Vagina (tissue), 2 donors: ENCODE results near the gene DNM3. TPM values are rescaled to one million over a fixed set of nuclear protein-coding genes. Genes with fewer than 3 reads are reported as not detected.

Experiments
- DNase-seq, 2 donors: peaks; one replicate each; pipeline ENCODE4 v3.0.0-alpha.2; 2017; ENCODE audit errors: extremely low spot score in 2 of 2
- H3K27ac ChIP-seq: fragments of 200-600 bp; sonication (generic); one replicate; pipeline ENCODE4 v1.5.1; 2019
- H3K27me3 ChIP-seq: fragments of 200-600 bp; sonication (generic); one replicate; pipeline ENCODE4 v1.5.1; 2019
- H3K36me3 ChIP-seq, 2 donors: fragments of 200-600 bp; sonication (generic); one replicate each; pipeline ENCODE4 v1.5.1; 2017 to 2019
- H3K4me1 ChIP-seq: fragments of 200-600 bp; sonication (generic); one replicate; pipeline ENCODE4 v1.5.1; 2019
- H3K4me3 ChIP-seq, 2 donors: fragments of 200-600 bp; sonication (generic); 1 replicate in 1 of 2; 2 replicates in 1 of 2; pipeline ENCODE4 v1.5.1; 2016 to 2019
- H3K9me3 ChIP-seq: fragments of 200-600 bp; sonication (generic); one replicate; pipeline ENCODE4 v1.5.1; 2019
- POLR2A ChIP-seq, 2 donors: fragments of 450-650 bp; IDR thresholded peaks; one replicate each; pipeline ENCODE4 v1.6.1; 2017; ENCODE audit warnings: antibody characterized with exemption in 2 of 2, mild to moderate bottlenecking in 2 of 2, moderate library complexity in 2 of 2
- POLR2AphosphoS5 ChIP-seq, 2 donors: sonication (generic); formaldehyde crosslinking; IDR thresholded peaks; one replicate each; pipeline ENCODE4 v1.9.0; 2017; ENCODE audit warnings: antibody characterized with exemption in 2 of 2, mild to moderate bottlenecking in 2 of 2, low read depth in 1 of 2; ENCODE audit not compliant: insufficient read depth in 1 of 2
- intact Hi-C: fragments of 100-400 bp; cut with DNase I; formaldehyde crosslinking; loops from one replicate; pipeline ENCODE4 v1.15.1; 2023
- total RNA-seq: library from RNA; depleted of rRNA; stranded (reverse); fragments of >200 nt; gene quantifications from one replicate; pipeline ENCODE4 v1.2.3, GENCODE V29; 2016
- TF ChIP-seq, protein P1 (sequence below), 3 experiments: fragments of 450-650 bp in 2 of 3; fragments of 200-600 bp in 1 of 3; sonication (generic) in 1 of 3; IDR thresholded peaks; one replicate each; pipeline ENCODE4 v1.5.1; 2017 to 2019; ENCODE audit warnings: antibody characterized with exemption in 3 of 3, mild to moderate bottlenecking in 2 of 3, moderate library complexity in 2 of 3

Gene DNM3
- total RNA-seq, 1 donor from 2014 or later = 15.5 TPM

DNA sequence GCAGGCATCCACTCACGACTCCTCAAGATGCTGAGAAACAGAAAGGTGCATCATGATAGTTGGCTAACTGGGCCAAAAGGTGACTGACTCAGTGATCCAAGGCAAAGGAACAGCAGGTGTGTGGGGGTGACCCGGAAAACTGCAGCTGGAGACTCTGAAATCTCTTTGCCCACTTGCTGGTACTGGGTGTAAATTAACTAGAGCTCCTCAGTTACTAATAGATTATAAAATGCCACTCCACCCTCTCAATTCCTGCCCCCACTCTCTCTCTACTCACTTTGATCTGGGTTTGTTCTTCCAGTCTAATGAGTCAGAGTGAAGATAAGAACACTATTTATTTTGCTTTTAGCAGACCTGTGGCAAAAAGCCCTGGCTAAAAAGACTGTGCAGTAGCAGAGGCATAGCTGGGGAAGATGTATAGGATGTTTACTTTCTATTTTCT, 609.7 kb downstream of the DNM3 start:
- no peaks in the 10 kb centered on the region for H3K4me1 ChIP-seq
- no peak for DNase-seq
- TF ChIP-seq POLR2A (IDR thresholded peaks at IDR 0.05) (no peak), POLR2AphosphoS5 (IDR thresholded peaks at IDR 0.05; ENCODE audit: insufficient read depth in 1 of 2, low read depth in 1 of 2) (no peak)
- TF ChIP-seq, protein P1, sequence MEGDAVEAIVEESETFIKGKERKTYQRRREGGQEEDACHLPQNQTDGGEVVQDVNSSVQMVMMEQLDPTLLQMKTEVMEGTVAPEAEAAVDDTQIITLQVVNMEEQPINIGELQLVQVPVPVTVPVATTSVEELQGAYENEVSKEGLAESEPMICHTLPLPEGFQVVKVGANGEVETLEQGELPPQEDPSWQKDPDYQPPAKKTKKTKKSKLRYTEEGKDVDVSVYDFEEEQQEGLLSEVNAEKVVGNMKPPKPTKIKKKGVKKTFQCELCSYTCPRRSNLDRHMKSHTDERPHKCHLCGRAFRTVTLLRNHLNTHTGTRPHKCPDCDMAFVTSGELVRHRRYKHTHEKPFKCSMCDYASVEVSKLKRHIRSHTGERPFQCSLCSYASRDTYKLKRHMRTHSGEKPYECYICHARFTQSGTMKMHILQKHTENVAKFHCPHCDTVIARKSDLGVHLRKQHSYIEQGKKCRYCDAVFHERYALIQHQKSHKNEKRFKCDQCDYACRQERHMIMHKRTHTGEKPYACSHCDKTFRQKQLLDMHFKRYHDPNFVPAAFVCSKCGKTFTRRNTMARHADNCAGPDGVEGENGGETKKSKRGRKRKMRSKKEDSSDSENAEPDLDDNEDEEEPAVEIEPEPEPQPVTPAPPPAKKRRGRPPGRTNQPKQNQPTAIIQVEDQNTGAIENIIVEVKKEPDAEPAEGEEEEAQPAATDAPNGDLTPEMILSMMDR (IDR thresholded peaks at IDR 0.05) = no peak
- H3K9me3 ChIP-seq = no peaks in the 10 kb centered on the region
- intact Hi-C loops = no loop called here
- H3K4me3 ChIP-seq = no peak overlapping the region
- no peaks in the 10 kb centered on the region for H3K27me3 ChIP-seq
- H3K36me3 ChIP-seq = no peaks in the 10 kb centered on the region
- no peak overlapping the region for H3K27ac ChIP-seq

DNA sequence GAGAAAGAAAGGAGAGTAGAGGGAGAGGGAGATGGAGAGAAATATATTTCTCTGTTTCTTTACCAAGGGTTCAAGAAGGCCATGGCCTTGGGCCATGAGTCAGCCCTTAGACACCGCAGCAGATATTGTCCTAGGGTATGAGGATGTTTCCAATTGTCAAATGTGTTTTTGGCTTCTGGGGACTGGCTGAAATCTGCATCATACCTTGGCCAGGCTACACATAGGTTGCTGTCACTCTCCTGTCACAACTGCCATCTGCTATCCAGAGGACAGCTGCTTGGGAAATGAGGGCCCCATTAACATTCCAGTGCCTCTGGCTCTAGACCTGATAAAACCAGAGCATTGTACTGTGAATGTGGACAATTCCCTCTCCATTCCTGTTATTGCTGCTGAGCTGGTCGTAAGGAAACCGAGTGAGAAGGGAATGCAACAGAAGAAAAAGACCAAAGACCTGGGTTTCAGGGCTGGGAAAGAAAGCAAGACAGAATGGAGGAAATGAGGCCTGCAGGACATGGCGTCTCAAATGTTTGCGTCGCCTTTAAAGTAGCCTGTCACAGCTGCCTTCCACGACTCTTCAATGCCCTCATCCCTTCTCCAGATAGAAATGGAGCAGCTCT, 611.3 kb downstream of the DNM3 start:
- no peak for DNase-seq
- intact Hi-C loops = no loop called here
- H3K27ac ChIP-seq = no peak overlapping the region
- H3K4me3 ChIP-seq = no peak overlapping the region
- H3K4me1 ChIP-seq = no peaks in the 10 kb centered on the region
- no peaks in the 10 kb centered on the region for H3K27me3 ChIP-seq
- TF ChIP-seq, protein P1 (IDR thresholded peaks at IDR 0.05) = no peak
- TF ChIP-seq POLR2AphosphoS5 (IDR thresholded peaks at IDR 0.05; ENCODE audit: insufficient read depth in 1 of 2, low read depth in 1 of 2) (no peak), POLR2A (IDR thresholded peaks at IDR 0.05) (no peak)
- H3K36me3 ChIP-seq = no peaks in the 10 kb centered on the region
- no peaks in the 10 kb centered on the region for H3K9me3 ChIP-seq

DNA sequence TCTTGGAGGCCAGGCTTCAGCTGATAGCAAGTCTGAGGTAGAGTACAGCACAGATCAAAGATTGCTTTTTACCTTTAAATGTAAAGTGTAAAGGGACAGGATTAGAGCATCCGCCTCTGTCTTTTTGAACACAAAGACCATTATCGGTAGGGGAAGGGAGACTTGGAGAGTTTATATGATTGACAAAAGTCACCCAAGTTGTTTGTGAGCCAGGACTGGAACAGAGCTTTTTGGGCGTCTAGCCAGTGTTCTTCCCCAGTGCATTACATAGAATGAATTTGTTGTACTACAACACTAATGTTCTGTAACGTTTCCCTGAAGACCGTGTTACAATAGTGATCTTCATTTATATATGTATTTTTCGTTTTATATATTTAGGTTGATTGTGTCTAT, 611.9 kb downstream of the DNM3 start:
- intact Hi-C loops = no loop called here
- Histone ChIP-seq H3K27me3 (no peaks in the 10 kb centered on the region), H3K27ac (no peak overlapping the region), H3K36me3 (no peaks in the 10 kb centered on the region), H3K4me1 (no peaks in the 10 kb centered on the region), H3K9me3 (no peaks in the 10 kb centered on the region), H3K4me3 (no peak overlapping the region)
- no peak for DNase-seq
- no peak for TF ChIP-seq POLR2A (IDR thresholded peaks at IDR 0.05)
- no peak for TF ChIP-seq POLR2AphosphoS5 (IDR thresholded peaks at IDR 0.05; ENCODE audit: insufficient read depth in 1 of 2, low read depth in 1 of 2)
- TF ChIP-seq, protein P1 (IDR thresholded peaks at IDR 0.05) = no peak

DNA sequence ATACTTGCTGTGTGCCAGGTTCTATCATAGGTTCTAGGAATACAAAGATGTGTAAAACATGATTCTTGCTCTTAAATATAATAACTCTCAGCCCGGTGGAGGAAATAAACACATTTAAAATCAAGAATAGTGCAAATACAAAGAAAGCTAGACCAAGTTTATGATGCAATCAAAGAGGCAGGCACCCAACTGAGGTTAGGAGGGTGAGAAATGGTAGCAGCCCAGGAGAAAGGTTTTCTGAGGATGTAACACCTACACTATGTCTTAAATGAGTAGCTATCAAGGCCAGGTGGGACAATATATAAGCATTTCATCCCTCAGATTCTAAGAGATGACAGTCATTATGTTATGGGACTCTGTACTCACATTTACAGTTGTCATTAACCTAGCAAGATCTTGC, 612.3 kb downstream of the DNM3 start:
- Histone ChIP-seq H3K4me1 (no peaks in the 10 kb centered on the region), H3K36me3 (no peaks in the 10 kb centered on the region), H3K9me3 (no peaks in the 10 kb centered on the region), H3K27ac (no peak overlapping the region), H3K4me3 (no peak overlapping the region), H3K27me3 (no peaks in the 10 kb centered on the region)
- DNase-seq = no peak
- TF ChIP-seq POLR2AphosphoS5 (IDR thresholded peaks at IDR 0.05; ENCODE audit: insufficient read depth in 1 of 2, low read depth in 1 of 2) = no peak
- TF ChIP-seq, protein P1 (IDR thresholded peaks at IDR 0.05) = no peak
- no peak for TF ChIP-seq POLR2A (IDR thresholded peaks at IDR 0.05)
- intact Hi-C loops = no loop called here

DNA sequence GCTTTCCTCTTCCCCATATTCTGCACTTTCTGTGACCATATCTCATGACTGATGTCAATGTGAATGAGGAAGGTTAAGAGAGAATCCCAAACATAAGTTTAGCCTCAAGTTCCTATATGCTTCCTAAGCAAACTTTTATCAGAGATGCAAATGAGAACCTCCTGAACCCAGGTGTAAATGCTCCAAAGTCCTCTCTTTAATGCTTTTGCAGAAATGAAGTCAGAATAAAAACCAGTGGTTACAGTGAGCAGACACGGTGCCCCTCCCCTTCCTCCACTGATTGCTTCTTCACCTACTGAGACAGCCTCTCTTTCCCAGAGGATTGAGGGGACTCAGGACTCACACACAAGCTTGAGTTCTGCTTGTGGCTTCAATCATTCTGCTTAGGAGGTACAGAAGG, 614.2 kb downstream of the DNM3 start:
- intact Hi-C loops = no loop called here
- no peaks in the 10 kb centered on the region for H3K4me1 ChIP-seq
- no peak overlapping the region for H3K4me3 ChIP-seq
- H3K9me3 ChIP-seq = no peaks in the 10 kb centered on the region
- no peaks in the 10 kb centered on the region for H3K36me3 ChIP-seq
- TF ChIP-seq POLR2A (IDR thresholded peaks at IDR 0.05) (no peak), POLR2AphosphoS5 (IDR thresholded peaks at IDR 0.05; ENCODE audit: insufficient read depth in 1 of 2, low read depth in 1 of 2) (no peak)
- TF ChIP-seq, protein P1 (IDR thresholded peaks at IDR 0.05) = no peak
- no peaks in the 10 kb centered on the region for H3K27me3 ChIP-seq
- no peak overlapping the region for H3K27ac ChIP-seq
- no peak for DNase-seq
